Fibroblast of skin of right quadriceps (primary cell): Measurements from ENCODE around the gene TMEM184B.
"Not testable (repeated sequence)": the region's sequence is repeated elsewhere in the genome, so short reads cannot be mapped to it uniquely, and the experiment has no call there.

Experiments used
- DNase-seq: peaks from one replicate; pipeline ENCODE4 v3.0.0-alpha.2; 2013

TMEM184B gene

GRCh38 chr22:38203855-38204514, 68.8 kb downstream of the TMEM184B start:
- peak; percentile 54 for DNase-seq

DNA sequence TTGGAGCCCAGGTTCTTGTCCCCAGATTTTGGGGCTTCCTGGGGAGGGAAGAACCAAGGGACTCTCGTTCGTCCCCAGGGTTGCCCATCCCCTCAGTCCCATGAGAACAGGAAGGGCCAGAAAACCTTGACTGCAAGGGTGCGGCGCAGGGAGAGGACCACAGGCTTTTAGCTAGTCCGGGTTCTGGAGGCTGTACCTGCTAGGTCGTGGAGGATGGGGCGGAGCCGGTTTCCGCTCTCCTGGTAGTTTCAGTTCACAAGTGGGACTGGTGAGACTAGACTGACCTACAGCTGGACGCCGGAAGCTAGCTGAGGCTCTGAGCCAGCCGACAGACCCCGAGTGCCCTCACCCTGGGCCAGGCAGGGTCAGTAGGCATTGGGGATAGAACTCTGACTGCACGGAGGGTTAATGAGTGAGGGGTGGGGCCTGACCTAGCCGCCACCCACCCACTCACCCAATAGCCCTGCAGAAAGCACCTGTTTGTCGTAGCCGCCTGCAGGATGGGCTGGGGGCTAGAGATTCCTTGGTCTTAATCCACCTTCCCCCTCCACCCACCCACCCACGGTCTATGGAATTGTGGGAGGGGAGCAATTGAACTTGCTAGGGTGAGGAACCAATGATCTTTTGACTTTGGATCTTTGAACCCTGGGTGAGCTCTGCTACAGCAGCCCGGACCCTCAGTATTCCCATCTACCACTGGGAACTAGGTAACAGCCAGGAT, 69.6 kb downstream of the TMEM184B start:
- DNase-seq: no peak

- DNase-seq: peak; percentile 79
Observed at GRCh38 chr22:38202437-38203089, 70.2 kb downstream of the TMEM184B start.

DNA sequence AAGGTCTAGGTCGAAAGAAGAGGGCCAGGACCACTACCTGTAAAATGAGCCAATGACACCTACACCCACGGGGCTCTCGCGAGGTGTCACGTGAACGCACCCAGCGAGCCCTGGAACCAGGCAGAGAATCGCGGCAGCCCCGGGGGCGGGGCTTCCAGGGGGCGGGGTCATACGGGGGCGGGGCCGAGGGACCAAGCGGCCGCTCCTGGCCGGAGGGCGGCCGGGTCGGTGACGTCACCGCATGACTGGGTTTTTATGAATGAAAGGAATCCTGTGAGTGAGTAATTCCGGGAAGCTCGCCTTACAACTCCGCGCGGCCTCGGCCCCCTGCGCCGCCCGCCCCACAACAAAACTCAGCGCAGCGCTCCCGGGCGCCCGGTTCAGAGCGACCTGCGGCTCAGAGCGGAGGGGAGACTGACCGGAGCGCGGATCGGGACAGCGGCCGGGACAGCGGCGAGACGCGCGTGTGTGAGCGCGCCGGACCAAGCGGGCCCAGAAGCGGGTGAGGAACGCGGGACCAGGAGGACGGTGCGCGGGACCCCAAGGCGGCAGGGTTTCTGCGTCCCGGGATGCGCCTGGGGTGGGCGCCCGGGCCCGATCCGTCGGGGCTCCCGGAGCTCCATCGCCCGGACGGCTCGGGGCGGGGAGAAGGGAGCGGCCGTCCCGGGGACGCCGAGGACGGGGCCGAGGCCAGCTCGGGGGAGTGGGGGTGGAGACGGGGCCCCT, 70.9 kb downstream of the TMEM184B start, which contains the start of gene MAFF:
TSS of gene MAFF (plus strand) at position 284 of the 726 bp plus-strand sequence. CDS start 11,860 bp downstream, outside the sequence.
- peak; percentile 97 for DNase-seq

DNA sequence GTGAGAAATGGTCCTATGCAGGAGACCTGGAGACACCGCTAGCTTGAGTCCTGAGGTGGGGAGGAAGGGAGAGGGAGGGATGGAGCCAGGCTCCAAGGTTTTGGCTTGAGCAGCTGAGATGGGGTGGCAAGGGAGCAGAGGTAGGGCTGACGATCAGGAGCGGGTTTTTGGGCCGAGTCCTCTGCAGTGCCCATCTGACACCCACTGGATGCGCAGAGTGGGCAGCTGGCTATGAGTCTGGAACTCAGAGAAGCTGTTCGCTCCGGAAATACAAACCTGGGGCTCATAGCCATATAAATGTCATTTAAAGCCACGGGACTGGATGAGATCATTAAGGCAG, 71.5 kb downstream of the TMEM184B start:
- no peak for DNase-seq

- DNase-seq: no peak
Observed at GRCh38 chr22:38199826-38200559, 72.8 kb downstream of the TMEM184B start.

DNA sequence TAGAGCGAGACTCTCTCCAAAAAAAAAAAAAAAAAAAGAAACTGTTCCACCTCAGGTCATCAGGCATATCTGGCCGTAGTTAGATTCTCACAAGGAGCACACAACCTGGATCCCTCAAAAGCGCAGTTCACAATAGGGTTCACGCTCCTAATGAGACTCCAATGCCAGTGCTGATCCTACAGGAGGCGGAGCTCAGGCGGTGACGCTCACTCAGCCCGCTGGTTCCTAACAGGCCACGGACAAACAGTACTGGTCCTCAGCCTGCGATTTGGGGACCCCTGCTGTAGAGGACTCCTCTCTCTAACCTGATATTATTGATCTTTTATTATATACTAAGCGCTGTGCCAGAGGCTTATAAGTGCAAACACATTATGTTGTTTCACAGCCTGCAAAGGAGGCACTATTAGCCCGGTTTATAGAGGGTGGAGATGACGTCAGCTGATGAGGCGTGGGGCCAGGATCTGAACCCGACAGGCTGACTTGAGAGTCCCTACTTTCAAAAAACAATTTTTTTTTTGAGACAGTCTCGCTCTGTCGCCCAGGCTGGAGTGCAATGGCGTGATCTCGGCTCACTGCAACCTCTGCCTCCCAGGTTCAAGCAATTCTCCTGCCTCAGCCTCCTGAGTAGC, 75.9 kb downstream of the TMEM184B start:
- DNase-seq: no peak

GRCh38 chr22:38193580-38193979, 79.2 kb downstream of the TMEM184B start:
- no peak for DNase-seq

DNA sequence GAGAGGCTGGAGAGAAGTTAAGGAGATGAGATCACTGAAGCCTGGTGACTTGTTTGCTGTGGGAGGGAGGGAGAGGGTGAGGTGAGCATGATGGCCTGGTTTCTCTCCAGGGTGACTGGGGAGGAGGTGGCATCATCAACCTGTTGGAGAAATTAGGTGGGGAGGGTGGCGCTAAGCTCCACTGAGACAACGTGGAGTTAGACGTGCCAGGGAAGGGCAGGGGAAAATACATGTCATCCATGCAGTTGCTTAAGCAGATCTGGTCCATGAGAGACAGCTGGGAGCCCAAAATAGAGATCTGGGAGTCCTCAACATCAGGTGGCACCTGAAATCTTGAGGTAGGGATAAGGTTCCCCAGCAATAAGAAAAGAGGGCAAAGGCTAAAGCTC, 80.3 kb downstream of the TMEM184B start:
- no peak for DNase-seq

DNA sequence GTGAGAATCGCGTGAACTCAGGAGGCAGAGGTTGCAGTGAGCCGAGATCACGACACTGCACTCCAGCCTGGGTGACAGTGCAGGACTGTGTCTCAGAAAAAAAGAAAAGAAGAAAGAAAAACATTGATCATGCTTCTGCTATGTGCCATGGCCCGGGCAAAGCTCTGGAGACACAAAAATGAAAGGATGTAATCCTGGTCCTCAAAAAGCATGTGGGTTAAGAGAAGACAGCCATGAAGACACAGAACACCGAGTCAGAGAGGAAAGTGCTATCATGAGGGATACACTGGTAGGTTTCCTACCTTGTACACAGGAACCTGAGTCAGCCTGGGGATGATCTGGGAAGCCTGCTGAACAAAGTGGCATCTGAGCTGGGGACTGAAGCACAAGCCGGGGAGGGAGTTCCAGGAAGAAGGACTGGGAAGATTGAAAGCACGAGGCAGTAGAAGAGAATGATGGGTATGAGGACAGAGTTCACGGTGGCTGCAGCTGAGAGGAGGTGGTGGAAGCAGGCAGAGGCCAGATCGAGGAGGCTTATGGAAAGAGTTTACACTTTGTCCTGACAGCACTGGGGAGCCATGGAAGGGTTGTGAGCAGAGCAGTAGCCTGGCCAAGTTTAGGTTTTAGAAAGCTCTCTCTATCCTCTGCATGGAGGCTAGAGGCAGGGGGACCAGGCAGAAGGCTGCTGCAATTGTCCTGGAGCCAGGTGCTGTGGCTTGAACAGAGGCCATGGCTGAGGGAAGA, 80.9 kb downstream of the TMEM184B start:
- DNase-seq: no peak

GRCh38 chr22:38191055-38191454, 81.8 kb downstream of the TMEM184B start:
- no peak for DNase-seq

DNA sequence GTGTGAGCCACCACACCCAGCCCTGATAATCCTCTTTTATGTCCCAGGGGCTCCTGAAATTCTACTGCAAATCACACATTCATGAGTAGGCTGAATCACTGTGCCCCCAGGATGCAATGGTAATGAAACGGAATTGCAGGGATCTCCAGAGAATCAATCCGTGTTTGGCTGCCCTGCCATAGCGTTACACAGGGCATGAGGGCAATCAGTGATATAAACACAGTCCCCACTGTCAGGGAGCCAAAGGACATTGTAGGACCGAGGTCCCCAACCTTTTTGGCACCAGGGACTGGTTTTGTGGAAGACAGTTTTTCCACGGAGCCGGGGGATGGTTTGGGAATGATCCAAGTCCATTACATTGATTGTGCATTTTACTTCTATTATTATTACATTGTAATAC, 82.2 kb downstream of the TMEM184B start:
- DNase-seq: no peak

DNA sequence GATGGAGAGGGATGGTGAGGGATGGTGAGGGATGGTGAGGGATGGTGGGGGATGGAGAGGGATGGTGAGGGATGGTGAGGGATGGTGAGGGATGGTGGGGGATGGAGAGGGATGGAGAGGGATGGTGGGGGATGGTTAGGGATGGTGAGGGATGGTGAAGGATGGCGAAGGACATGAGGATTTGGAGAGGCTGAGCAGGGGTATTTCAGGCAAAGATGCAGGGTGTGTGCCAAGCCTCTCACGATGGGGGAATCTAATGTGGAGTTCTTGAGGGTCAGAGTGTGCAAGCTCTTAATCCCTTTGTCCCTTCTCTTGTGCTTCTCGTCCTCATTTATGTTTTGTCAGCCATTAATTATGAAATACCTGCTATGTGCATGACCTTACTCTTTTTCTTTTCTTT, 83.7 kb downstream of the TMEM184B start:
- DNase-seq: no peak

- DNase-seq: no peak
Observed at GRCh38 chr22:38187413-38188212, 85.2 kb downstream of the TMEM184B start.

GRCh38 chr22:38186429-38186828, 86.4 kb downstream of the TMEM184B start:
- no peak for DNase-seq

- no peak for DNase-seq
Observed at GRCh38 chr22:38184788-38185187, 88.0 kb downstream of the TMEM184B start.

DNA sequence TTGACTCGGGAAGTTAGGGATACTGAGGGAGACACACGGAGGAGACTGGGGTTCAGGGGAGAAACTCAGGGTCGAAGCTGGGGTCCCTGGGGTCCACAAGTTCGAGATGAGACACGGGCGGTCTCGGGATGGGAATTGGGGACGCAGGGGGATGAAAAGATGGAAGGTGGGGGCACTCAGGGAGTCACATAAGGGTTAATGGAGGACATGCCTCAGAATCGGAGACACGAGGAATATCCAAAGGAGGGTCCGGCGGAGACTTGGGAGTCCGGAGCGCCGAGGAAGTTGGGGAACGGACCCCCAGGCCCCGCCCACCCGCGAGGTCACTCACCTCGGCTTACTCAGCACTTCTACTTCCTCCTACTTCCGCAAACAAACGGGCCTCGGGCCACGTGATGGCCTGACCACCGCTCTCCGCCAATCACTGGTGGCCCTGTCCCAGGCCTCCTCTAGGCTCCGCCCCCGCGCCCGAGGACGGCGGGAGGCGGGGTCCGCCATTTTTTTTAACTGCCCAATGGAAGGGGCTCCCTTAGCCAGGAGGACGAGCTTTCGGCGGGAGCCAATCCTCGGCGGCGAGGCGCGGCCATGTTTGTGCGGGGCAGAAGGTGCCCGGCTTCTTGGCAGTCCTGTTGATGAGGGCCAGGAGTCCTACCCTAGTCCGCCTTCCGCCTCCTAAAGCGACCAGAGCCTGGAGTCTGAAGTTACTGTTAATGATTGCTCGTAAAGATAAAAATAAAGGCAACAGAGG, 91.2 kb downstream of the TMEM184B start, which contains the start of gene PLA2G6:
TSS of gene PLA2G6 (minus strand) at position 378 of the 748 bp plus-strand sequence. CDS start 12,404 bp downstream, outside the sequence.
- DNase-seq: peak; percentile 99

DNA sequence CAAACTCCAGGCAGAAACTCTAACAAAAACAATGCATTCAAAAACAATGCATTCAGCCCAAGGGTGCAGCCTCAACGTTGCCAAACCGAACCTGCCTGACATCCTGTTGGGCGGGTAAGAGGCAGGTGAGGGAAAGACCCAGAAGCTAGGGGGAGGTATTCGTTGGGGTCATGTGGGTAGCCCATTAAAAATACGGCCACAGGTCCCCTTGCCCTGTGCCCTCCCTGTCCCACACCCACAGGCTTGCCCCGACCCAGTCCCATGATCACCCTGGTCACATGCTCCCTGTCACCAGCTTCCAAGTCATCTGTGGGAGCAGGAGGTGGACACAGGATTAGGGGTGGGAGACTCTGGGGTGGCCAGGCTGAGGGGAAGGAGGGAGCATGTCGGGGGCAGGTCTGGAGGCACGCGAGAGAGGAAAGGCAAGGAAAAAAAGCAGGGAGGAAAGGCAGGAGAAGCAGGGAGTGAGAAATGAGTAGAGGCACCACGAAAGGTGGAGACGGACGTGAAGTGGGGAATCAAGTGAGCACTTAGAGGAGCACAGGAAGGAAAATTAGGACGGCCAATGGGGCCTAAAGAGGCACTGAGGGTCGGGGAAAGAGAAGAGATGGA, 91.9 kb downstream of the TMEM184B start:
- no peak for DNase-seq

- DNase-seq: not testable (repeated sequence)
Observed at GRCh38 chr22:38178605-38178937, 94.2 kb downstream of the TMEM184B start.
